ENCODE results near the gene PDK2. TPM values are rescaled to one million over a fixed set of nuclear protein-coding genes. Genes with fewer than 3 reads are reported as not detected.

The PDK2 gene
- total and polyA plus RNA-seq, 2 of the 4 experiments (the other 2 are of a cell fraction), result 26.7 to 104 TPM

DNA sequence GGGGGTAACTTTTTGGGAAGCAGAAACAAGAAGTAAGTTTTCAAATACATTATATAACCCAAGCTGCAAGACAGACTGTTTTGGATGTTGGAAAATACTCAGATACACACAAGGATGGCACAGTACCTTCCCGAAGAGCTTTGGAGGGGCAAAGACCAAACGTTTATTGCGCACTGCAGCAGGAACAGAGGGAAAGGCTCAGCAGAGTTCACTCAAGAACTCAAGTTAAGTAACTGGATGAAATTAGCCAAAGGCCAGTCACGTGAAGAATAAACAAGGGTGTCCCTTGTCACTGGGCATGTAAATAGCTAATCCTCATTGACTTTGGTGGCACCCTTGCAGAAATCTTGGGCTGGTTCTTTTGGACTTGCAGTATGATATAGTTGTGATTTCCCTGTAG lies 2.8 kb downstream of the PDK2 start:
- TF ChIP-seq, protein P1, sequence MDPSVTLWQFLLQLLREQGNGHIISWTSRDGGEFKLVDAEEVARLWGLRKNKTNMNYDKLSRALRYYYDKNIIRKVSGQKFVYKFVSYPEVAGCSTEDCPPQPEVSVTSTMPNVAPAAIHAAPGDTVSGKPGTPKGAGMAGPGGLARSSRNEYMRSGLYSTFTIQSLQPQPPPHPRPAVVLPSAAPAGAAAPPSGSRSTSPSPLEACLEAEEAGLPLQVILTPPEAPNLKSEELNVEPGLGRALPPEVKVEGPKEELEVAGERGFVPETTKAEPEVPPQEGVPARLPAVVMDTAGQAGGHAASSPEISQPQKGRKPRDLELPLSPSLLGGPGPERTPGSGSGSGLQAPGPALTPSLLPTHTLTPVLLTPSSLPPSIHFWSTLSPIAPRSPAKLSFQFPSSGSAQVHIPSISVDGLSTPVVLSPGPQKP (IDR thresholded peaks at IDR 0.05; ENCODE audit: borderline replicate concordance, low read depth, low read length), result no peak
- no peak for TF ChIP-seq MAZ (IDR thresholded peaks at IDR 0.05; ENCODE audit: borderline replicate concordance, low read depth, low read length)
- no peak for TF ChIP-seq MXI1 (IDR thresholded peaks at IDR 0.05; ENCODE audit: borderline replicate concordance, low read depth, low read length)
- TF ChIP-seq SMC3 (IDR thresholded peaks at IDR 0.05; ENCODE audit: low read depth, low read length), result no peak
- no peak for TF ChIP-seq CHD1 (IDR thresholded peaks at IDR 0.05; ENCODE audit: low read depth, low read length)
- no peak for TF ChIP-seq RCOR1 (IDR thresholded peaks at IDR 0.05; ENCODE audit: insufficient replicate concordance, low read length)
- TF ChIP-seq, protein P2, sequence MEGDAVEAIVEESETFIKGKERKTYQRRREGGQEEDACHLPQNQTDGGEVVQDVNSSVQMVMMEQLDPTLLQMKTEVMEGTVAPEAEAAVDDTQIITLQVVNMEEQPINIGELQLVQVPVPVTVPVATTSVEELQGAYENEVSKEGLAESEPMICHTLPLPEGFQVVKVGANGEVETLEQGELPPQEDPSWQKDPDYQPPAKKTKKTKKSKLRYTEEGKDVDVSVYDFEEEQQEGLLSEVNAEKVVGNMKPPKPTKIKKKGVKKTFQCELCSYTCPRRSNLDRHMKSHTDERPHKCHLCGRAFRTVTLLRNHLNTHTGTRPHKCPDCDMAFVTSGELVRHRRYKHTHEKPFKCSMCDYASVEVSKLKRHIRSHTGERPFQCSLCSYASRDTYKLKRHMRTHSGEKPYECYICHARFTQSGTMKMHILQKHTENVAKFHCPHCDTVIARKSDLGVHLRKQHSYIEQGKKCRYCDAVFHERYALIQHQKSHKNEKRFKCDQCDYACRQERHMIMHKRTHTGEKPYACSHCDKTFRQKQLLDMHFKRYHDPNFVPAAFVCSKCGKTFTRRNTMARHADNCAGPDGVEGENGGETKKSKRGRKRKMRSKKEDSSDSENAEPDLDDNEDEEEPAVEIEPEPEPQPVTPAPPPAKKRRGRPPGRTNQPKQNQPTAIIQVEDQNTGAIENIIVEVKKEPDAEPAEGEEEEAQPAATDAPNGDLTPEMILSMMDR (conservative IDR thresholded peaks at IDR 0.05; ENCODE audit: low read depth, low read length), result no peak
- TF ChIP-seq, protein P3, sequence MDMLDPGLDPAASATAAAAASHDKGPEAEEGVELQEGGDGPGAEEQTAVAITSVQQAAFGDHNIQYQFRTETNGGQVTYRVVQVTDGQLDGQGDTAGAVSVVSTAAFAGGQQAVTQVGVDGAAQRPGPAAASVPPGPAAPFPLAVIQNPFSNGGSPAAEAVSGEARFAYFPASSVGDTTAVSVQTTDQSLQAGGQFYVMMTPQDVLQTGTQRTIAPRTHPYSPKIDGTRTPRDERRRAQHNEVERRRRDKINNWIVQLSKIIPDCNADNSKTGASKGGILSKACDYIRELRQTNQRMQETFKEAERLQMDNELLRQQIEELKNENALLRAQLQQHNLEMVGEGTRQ (IDR thresholded peaks at IDR 0.05; ENCODE audit: low read depth, low read length), result no peak
- Histone ChIP-seq H4K20me1 (ENCODE audit: insufficient read depth, low read length) (peaks cover 7% of the 10 kb centered on the region), H3K79me1 (ENCODE audit: low read depth in 1 of 2, low read length in 2 of 2) (peaks cover 6 to 16% of the 10 kb centered on the region in 2 experiments; a peak in 3 of 4 replicates), H3K27me3 (ENCODE audit: control insufficient read depth, insufficient read depth, low read length) (no peaks in the 10 kb centered on the region), H3K9ac (ENCODE audit: low read depth, low read length) (no peak overlapping the region), H2AK5ac (ENCODE audit: low read depth, low read length) (no peak overlapping the region), H3K27ac (ENCODE audit: insufficient read depth, low read length) (no peak overlapping the region), H3K56ac (ENCODE audit: extremely low read depth, insufficient read depth, low read length) (no peak overlapping the region), H3K9me3 (ENCODE audit: control insufficient read depth, insufficient read depth, low read length) (no peaks in the 10 kb centered on the region), H2BK120ac (ENCODE audit: low read depth, low read length) (no peak overlapping the region), H4K8ac (ENCODE audit: low read depth in 2 of 2, low read length in 2 of 2) (no peak overlapping the region), H2BK20ac (ENCODE audit: low read depth, low read length) (no peak overlapping the region), H3K9me1 (ENCODE audit: insufficient read depth, low read length) (0 out of 2 replicates have a peak, but pooled peaks cover 6% of the 10 kb centered on the region), H3K4me1 (ENCODE audit: control insufficient read depth, insufficient read depth, low read length) (peaks cover 23% of the 10 kb centered on the region), H3K4me2 (ENCODE audit: low read depth, low read length) (no peak overlapping the region), H4K5ac (ENCODE audit: low read depth, low read length) (no peak overlapping the region), H2AFZ (replicated peaks; ENCODE audit: low read length, poor library complexity) (no peak overlapping the region), H3K4ac (ENCODE audit: low read depth, low read length) (no peak overlapping the region), H3K23ac (ENCODE audit: low read depth, low read length) (no peak overlapping the region), H2AK9ac (replicated peaks; ENCODE audit: low read depth, low read length, poor library complexity) (no peak overlapping the region), H3K18ac (ENCODE audit: low read depth, low read length) (no peak overlapping the region), H2BK15ac (ENCODE audit: low read depth, low read length) (no peak overlapping the region), H3K14ac (replicated peaks; ENCODE audit: low read depth, low read length) (no peak overlapping the region), H3K36me3 (ENCODE audit: control insufficient read depth, insufficient read depth, low read length) (peaks cover 13% of the 10 kb centered on the region), H2BK5ac (ENCODE audit: low read depth, low read length, poor library complexity, severe bottlenecking) (no peak overlapping the region), H3K4me3 (ENCODE audit: insufficient read depth, low read depth, low read length) (no peak overlapping the region), H4K91ac (ENCODE audit: insufficient read depth, low read depth, low read length) (no peak overlapping the region)
- ATAC-seq (ENCODE audit: low read depth) (no peak), DNase-seq (no peak)
- ChIA-PET POLR2A (ENCODE audit: unreplicated experiment) (no interaction called here), CTCF (no interaction called here)
- BruUV-seq (replicated peaks), result no TSS peak
- whole genome bisulfite sequencing, 2 experiments (ENCODE audit: extremely low coverage in 2 of 2, insufficient read length in 1 of 2), result 83% methylated on average over 1 of the region's 4 CpGs; no CpG with 5 or more reads in 1 of the 2 experiments
- dilution Hi-C loops (cut with HindIII; ENCODE audit: low sequenced_read_pairs, unreplicated experiment) (no loop called here), in situ Hi-C loops (cut with MboI; ENCODE audit: low sequenced_read_pairs) (no loop called here), intact Hi-C loops (cut with micrococcal nuclease) (no loop called here)
